Erythroblast (primary cell): Measurements from ENCODE around the gene SLC1A2.

Experiments
- GATA1 ChIP-seq: IDR thresholded peaks from 2 replicates; pipeline ENCODE4 v1.6.1; 2011; ENCODE audit warnings: low read depth, mild to moderate bottlenecking, control low read depth, low read length, moderate library complexity
- POLR2A ChIP-seq: IDR thresholded peaks from 2 replicates; pipeline ENCODE4 v1.6.1; 2011; ENCODE audit warnings: mild to moderate bottlenecking, low read length

DNA sequence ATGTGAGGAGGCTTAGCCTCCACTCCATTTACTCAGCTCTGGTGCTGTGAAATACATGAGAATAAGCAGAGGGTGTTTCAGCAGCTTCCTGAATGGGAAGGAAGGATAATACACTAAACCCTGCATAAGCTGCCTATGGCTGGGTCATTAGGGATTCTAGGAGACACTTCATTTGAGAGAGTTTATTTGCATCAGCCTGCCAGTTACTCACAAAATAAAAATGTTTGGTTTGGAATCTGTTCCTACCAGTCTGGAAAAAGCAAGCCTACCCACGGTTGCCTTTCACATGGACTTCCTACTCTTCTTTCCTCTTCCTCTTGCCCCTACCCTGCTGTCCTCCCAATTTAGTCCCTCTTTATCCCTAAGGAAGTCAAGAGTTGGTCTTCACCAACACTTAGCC, 20.5 kb downstream of the SLC1A2 start:
- no peak for TF ChIP-seq GATA1
- TF ChIP-seq POLR2A = no peak
